Measurements from ENCODE around the gene SLC17A3. TPM values are rescaled to one million over a fixed set of nuclear protein-coding genes. Genes with fewer than 3 reads are reported as not detected.

SLC17A3 gene
- total RNA-seq, 1 donor from 2014 or later = not detected

DNA sequence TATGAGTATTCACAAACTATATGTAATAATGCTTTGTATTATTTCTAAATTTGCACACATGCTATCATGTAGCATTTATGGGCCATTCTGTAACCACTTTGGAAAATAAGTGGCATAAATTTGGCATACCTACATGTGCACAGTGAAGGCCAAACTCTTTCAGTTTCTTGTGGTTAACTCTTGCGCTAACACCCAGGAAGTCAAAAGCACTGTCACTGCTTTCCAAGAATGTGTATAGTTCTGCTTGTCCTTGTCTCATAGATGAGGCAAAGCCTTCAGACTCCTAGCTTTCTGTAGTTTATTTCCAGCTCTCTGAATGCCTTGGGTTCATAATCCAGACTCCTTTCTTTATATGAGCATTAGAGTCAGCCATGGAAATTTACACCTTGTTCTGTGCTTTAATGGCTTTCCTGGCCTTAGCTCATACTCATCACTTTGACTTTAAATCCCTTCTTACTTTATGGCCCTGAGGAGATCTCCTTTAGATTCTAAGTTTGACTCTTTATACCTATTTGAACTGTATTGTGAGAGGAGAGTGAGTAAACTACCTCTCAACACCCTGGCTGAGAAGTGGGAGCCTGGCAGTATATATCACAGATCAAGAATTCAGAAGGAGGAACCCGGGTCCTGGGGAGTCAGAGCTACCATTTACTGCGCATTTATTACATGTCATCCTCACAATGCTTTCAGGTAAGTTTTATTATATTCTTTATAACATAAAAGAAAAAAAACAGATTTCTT is 949 bp upstream of the SLC17A3 start:
- no peaks in the 10 kb centered on the region for H3K36me3 Mint-ChIP-seq (ENCODE audit: low read depth)
- H3K4me3 Mint-ChIP-seq (ENCODE audit: unreplicated experiment) = no peak overlapping the region
- peaks cover 16% of the 10 kb centered on the region for H3K27me3 Mint-ChIP-seq (ENCODE audit: low read depth)
- H3K9me3 Mint-ChIP-seq (ENCODE audit: low read depth) = peaks cover 3% of the 10 kb centered on the region
- H3K27ac Mint-ChIP-seq (ENCODE audit: unreplicated experiment) = no peak overlapping the region
- DNase-seq (ENCODE audit: low spot score) = no peak
- H3K4me1 Mint-ChIP-seq (ENCODE audit: low read depth) = no peaks in the 10 kb centered on the region
- TF ChIP-seq, protein P1, sequence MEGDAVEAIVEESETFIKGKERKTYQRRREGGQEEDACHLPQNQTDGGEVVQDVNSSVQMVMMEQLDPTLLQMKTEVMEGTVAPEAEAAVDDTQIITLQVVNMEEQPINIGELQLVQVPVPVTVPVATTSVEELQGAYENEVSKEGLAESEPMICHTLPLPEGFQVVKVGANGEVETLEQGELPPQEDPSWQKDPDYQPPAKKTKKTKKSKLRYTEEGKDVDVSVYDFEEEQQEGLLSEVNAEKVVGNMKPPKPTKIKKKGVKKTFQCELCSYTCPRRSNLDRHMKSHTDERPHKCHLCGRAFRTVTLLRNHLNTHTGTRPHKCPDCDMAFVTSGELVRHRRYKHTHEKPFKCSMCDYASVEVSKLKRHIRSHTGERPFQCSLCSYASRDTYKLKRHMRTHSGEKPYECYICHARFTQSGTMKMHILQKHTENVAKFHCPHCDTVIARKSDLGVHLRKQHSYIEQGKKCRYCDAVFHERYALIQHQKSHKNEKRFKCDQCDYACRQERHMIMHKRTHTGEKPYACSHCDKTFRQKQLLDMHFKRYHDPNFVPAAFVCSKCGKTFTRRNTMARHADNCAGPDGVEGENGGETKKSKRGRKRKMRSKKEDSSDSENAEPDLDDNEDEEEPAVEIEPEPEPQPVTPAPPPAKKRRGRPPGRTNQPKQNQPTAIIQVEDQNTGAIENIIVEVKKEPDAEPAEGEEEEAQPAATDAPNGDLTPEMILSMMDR (IDR thresholded peaks at IDR 0.05) = no peak

DNA sequence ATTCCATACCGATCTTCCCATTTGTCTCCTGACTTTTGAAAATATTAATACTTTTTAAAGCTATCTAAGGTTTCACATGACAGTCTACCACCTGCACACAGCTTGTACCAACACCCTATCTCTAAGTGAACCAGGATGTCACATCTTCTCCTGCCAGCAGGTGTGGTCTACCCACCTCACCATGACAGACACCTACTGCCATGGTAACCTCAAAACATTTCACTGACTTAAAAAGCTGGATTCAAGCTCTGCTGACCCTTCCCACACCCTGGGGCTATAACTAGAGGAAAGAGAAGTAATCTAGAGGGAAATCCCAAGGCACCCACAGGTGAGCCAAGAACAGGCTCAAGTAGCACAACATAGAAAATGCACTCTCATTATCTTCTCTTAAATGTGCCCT is 1.2 kb downstream of the SLC17A3 start:
- H3K9me3 Mint-ChIP-seq (ENCODE audit: low read depth) = peaks cover 3% of the 10 kb centered on the region
- H3K4me1 Mint-ChIP-seq (ENCODE audit: low read depth) = no peaks in the 10 kb centered on the region
- TF ChIP-seq, protein P1 (IDR thresholded peaks at IDR 0.05) = no peak
- peaks cover 7% of the 10 kb centered on the region for H3K27me3 Mint-ChIP-seq (ENCODE audit: low read depth)
- no peak overlapping the region for H3K4me3 Mint-ChIP-seq (ENCODE audit: unreplicated experiment)
- DNase-seq (ENCODE audit: low spot score) = no peak
- H3K36me3 Mint-ChIP-seq (ENCODE audit: low read depth) = no peaks in the 10 kb centered on the region
- H3K27ac Mint-ChIP-seq (ENCODE audit: unreplicated experiment) = no peak overlapping the region

DNA sequence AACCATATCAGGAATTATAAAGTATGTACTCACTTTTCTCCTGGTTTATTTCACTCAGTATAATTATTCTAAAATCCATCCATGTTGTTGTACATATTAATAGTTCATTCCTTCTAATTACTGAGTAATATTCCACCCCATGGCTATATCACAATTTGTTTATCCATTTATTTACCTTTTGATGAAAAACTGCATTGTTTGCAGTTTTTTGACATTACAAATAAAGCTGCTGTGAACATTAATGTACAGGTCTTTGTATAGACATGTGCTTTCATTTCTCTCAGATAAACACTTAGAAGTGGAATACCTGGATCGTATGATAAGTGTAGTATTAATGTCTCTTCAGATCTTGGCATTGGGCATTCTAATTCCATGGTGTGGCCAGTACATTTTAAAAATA is 4.2 kb downstream of the SLC17A3 start:
- no peaks in the 10 kb centered on the region for H3K36me3 Mint-ChIP-seq (ENCODE audit: low read depth)
- peaks cover 12% of the 10 kb centered on the region for H3K27me3 Mint-ChIP-seq (ENCODE audit: low read depth)
- peaks cover 3% of the 10 kb centered on the region for H3K9me3 Mint-ChIP-seq (ENCODE audit: low read depth)
- TF ChIP-seq, protein P1 (IDR thresholded peaks at IDR 0.05) = no peak
- H3K4me1 Mint-ChIP-seq (ENCODE audit: low read depth) = no peaks in the 10 kb centered on the region
- DNase-seq (ENCODE audit: low spot score) = no peak
- H3K27ac Mint-ChIP-seq (ENCODE audit: unreplicated experiment) = no peak overlapping the region
- no peak overlapping the region for H3K4me3 Mint-ChIP-seq (ENCODE audit: unreplicated experiment)

DNA sequence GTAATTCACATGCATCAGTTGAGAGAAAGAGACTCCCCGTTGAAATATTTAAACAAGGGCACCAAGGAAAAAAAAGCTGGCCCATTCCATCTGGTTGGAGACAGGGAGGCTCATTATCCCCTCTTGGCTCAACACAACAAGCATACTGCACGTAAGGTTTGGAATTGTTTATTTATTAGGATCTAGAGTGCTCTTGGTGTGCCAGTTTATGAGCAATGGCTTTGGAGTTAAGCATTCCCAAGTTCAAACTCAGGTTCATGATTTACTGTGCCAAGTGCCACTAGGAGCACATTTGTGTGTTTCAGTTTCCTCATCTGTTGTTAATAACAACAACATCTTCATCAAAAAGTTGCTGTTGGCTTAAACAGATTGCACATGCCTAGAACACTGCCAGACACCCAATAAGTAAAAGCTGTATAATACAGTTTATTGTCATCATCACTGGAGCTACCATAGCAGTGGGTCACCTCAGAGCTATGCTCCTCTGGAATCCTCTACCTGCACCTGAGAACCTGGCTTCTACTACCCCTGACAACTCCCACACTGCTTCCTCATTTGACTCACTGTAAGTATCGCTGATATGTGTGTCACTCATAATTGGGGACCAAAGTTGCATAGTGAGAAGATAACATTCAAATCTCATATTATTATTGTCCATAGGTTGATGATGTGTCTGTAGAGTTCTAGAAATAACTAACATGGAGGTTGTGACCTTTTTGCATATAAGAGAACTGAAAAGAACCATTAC is 5.4 kb downstream of the SLC17A3 start:
- Mint-ChIP-seq H3K36me3 (ENCODE audit: low read depth) (no peaks in the 10 kb centered on the region), H3K9me3 (ENCODE audit: low read depth) (peaks cover 3% of the 10 kb centered on the region), H3K27ac (ENCODE audit: unreplicated experiment) (no peak overlapping the region), H3K4me3 (ENCODE audit: unreplicated experiment) (no peak overlapping the region), H3K27me3 (ENCODE audit: low read depth) (peaks cover 23% of the 10 kb centered on the region), H3K4me1 (ENCODE audit: low read depth) (no peaks in the 10 kb centered on the region)
- TF ChIP-seq, protein P1 (IDR thresholded peaks at IDR 0.05) = no peak
- no peak for DNase-seq (ENCODE audit: low spot score)

DNA sequence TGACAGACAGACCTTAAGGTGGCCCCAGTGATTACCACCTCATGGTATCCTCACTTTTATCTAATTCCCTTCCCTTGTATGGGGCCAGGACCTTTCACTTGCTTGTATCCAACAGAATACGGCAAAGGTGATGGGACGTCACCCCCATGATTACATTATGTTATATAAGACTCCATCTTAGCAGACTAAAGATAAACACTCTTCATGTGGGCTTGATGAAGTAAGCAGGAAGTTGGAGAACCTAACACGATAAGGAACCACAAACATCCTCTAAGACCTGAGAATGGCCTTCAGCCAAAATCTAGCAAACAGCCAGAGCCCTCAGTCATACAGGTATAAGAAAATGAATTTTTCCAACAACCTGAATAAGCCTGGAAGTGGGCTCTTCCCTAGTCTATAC is 8.0 kb downstream of the SLC17A3 start:
- peaks cover 24% of the 10 kb centered on the region for H3K27me3 Mint-ChIP-seq (ENCODE audit: low read depth)
- H3K4me1 Mint-ChIP-seq (ENCODE audit: low read depth) = no peaks in the 10 kb centered on the region
- no peak overlapping the region for H3K4me3 Mint-ChIP-seq (ENCODE audit: unreplicated experiment)
- TF ChIP-seq, protein P1 (IDR thresholded peaks at IDR 0.05) = no peak
- no peaks in the 10 kb centered on the region for H3K9me3 Mint-ChIP-seq (ENCODE audit: low read depth)
- no peak overlapping the region for H3K27ac Mint-ChIP-seq (ENCODE audit: unreplicated experiment)
- no peaks in the 10 kb centered on the region for H3K36me3 Mint-ChIP-seq (ENCODE audit: low read depth)
- no peak for DNase-seq (ENCODE audit: low spot score)

Measured in chondrocyte (in vitro differentiated cells).